OCI-LY3 (cell line): ENCODE measurements around the gene RTTN.

ENCODE experiments used
- CTCF ChIP-seq: fragments of 200-600, 300-600 bp; sonication (generic); IDR thresholded peaks from 2 replicates; pipeline ENCODE4 v1.5.1; 2014; ENCODE audit warnings: antibody characterized with exemption, low read length, low read depth
- EZH2phosphoT487 ChIP-seq: fragments of 200-600 bp; shearing (Covaris generic); IDR thresholded peaks from 2 replicates; pipeline ENCODE4 v1.6.1; 2018; ENCODE audit warnings: antibody characterized with exemption, mixed run types, low read depth

DNA sequence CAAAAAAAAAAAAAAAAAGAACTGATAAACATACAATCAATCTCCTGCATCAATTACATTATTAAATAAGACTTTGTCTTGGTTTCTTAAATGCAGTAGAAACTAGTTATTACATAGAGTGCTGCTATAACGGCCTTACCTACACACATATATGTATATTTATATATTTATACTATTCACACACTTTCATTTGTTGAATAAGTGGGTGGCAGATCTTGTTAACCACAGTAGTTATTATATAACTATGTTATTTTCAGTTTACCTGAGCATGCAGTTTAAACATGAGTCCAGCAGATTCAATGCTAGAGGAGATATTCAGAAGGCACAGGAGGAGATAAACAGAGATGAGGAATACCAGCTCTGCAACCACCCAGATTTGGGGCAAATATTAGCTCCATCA lies 176.3 kb downstream of the RTTN start:
- TF ChIP-seq CTCF (no peak), EZH2phosphoT487 (no peak)
